ENCODE data around the gene FAM167B. TPM values are rescaled to one million over a fixed set of nuclear protein-coding genes. Genes with fewer than 3 reads are reported as not detected.
"Not testable (repeated sequence)": the region's sequence is repeated elsewhere in the genome, so short reads cannot be mapped to it uniquely, and the experiment has no call there.

FAM167B gene
- total and polyA plus RNA-seq, 4 donors: 3.6 to 11.8 (median 6.7) TPM

- no peak overlapping the region for H3K27ac ChIP-seq (ENCODE audit: low read depth in 1 of 2, low read length in 2 of 2)
- H3K9me3 ChIP-seq (ENCODE audit: control insufficient read depth, low read length): no peaks in the 10 kb centered on the region
- H3K4me3 ChIP-seq (ENCODE audit: low read length in 2 of 2): no peak overlapping the region
- ATAC-seq (ENCODE audit: low FRiP score) (no peak), DNase-seq (no peak)
- H3K36me3 ChIP-seq (ENCODE audit: control insufficient read depth in 1 of 2, insufficient read depth in 2 of 2, low read length in 1 of 2): no peaks in the 10 kb centered on the region
- intact Hi-C loops (cut with DNase I): no loop called here
- no peaks in the 10 kb centered on the region for H3K27me3 ChIP-seq (ENCODE audit: control insufficient read depth in 1 of 2, insufficient read depth in 2 of 2, low read length in 1 of 2)
- peaks cover 0 to 2% of the 10 kb centered on the region in 2 donors for H3K4me1 ChIP-seq (ENCODE audit: control insufficient read depth in 1 of 2, insufficient read depth in 2 of 2, low read length in 2 of 2)
Measured at GRCh38 chr1:32269744-32270143, 22.7 kb downstream of the FAM167B start.

GRCh38 chr1:32272557-32273390 lies 25.8 kb downstream of the FAM167B start:
- ATAC-seq (ENCODE audit: low FRiP score) (no peak), DNase-seq (no peak)
- Histone ChIP-seq H3K4me3 (ENCODE audit: low read length in 2 of 2) (no peak overlapping the region), H3K27me3 (ENCODE audit: control insufficient read depth in 1 of 2, insufficient read depth in 2 of 2, low read length in 1 of 2) (no peaks in the 10 kb centered on the region), H3K27ac (ENCODE audit: low read depth in 1 of 2, low read length in 2 of 2) (no peak overlapping the region), H3K36me3 (ENCODE audit: control insufficient read depth in 1 of 2, insufficient read depth in 2 of 2, low read length in 1 of 2) (no peaks in the 10 kb centered on the region), H3K9me3 (ENCODE audit: control insufficient read depth, low read length) (no peaks in the 10 kb centered on the region), H3K4me1 (ENCODE audit: control insufficient read depth in 1 of 2, insufficient read depth in 2 of 2, low read length in 2 of 2) (no peaks in the 10 kb centered on the region)
- WGBS, 2 donors: 76 to 79% methylated on average over 7 of the region's 7 CpGs
- intact Hi-C loops (cut with DNase I): no loop called here

GRCh38 chr1:32273391-32274208 lies 26.6 kb downstream of the FAM167B start:
- H3K27ac ChIP-seq (ENCODE audit: low read depth in 1 of 2, low read length in 2 of 2): no peak overlapping the region
- 54 to 59% methylated on average over 10 of the region's 10 CpGs for WGBS, 2 donors
- no peak for DNase-seq
- no peaks in the 10 kb centered on the region for H3K36me3 ChIP-seq (ENCODE audit: control insufficient read depth in 1 of 2, insufficient read depth in 2 of 2, low read length in 1 of 2)
- no peak for ATAC-seq (ENCODE audit: low FRiP score)
- intact Hi-C loops (cut with DNase I): no loop called here
- H3K9me3 ChIP-seq (ENCODE audit: control insufficient read depth, low read length): no peaks in the 10 kb centered on the region
- no peak overlapping the region for H3K4me3 ChIP-seq (ENCODE audit: low read length in 2 of 2)
- no peaks in the 10 kb centered on the region for H3K4me1 ChIP-seq (ENCODE audit: control insufficient read depth in 1 of 2, insufficient read depth in 2 of 2, low read length in 2 of 2)
- no peaks in the 10 kb centered on the region for H3K27me3 ChIP-seq (ENCODE audit: control insufficient read depth in 1 of 2, insufficient read depth in 2 of 2, low read length in 1 of 2)

GRCh38 chr1:32274646-32275340 lies 27.8 kb downstream of the FAM167B start:
- Histone ChIP-seq H3K27ac (ENCODE audit: low read depth in 1 of 2, low read length in 2 of 2) (no peak overlapping the region), H3K27me3 (ENCODE audit: control insufficient read depth in 1 of 2, insufficient read depth in 2 of 2, low read length in 1 of 2) (no peaks in the 10 kb centered on the region), H3K9me3 (ENCODE audit: control insufficient read depth, low read length) (no peaks in the 10 kb centered on the region), H3K4me1 (ENCODE audit: control insufficient read depth in 1 of 2, insufficient read depth in 2 of 2, low read length in 2 of 2) (no peaks in the 10 kb centered on the region), H3K36me3 (ENCODE audit: control insufficient read depth in 1 of 2, insufficient read depth in 2 of 2, low read length in 1 of 2) (no peaks in the 10 kb centered on the region), H3K4me3 (ENCODE audit: low read length in 2 of 2) (no peak overlapping the region)
- no peak for ATAC-seq (ENCODE audit: low FRiP score)
- no peak for DNase-seq
- WGBS, 2 donors: 83 to 88% methylated on average over 31 of the region's 31 CpGs
- intact Hi-C loops (cut with DNase I): no loop called here

GRCh38 chr1:32275424-32275823 lies 28.4 kb downstream of the FAM167B start:
- ATAC-seq (ENCODE audit: low FRiP score) (no peak), DNase-seq (peak in 1 of 2 donors; percentile 76)
- no peaks in the 10 kb centered on the region for H3K27me3 ChIP-seq (ENCODE audit: control insufficient read depth in 1 of 2, insufficient read depth in 2 of 2, low read length in 1 of 2)
- intact Hi-C loops (cut with DNase I): no loop called here
- no peak overlapping the region for H3K4me3 ChIP-seq (ENCODE audit: low read length in 2 of 2)
- no peaks in the 10 kb centered on the region for H3K4me1 ChIP-seq (ENCODE audit: control insufficient read depth in 1 of 2, insufficient read depth in 2 of 2, low read length in 2 of 2)
- no peak overlapping the region for H3K27ac ChIP-seq (ENCODE audit: low read depth in 1 of 2, low read length in 2 of 2)
- 20 to 26% methylated on average over 41 of the region's 41 CpGs for WGBS, 2 donors
- no peaks in the 10 kb centered on the region for H3K9me3 ChIP-seq (ENCODE audit: control insufficient read depth, low read length)
- H3K36me3 ChIP-seq (ENCODE audit: control insufficient read depth in 1 of 2, insufficient read depth in 2 of 2, low read length in 1 of 2): no peaks in the 10 kb centered on the region

GRCh38 chr1:32276032-32276782 lies 29.2 kb downstream of the FAM167B start:
- H3K4me1 ChIP-seq (ENCODE audit: control insufficient read depth in 1 of 2, insufficient read depth in 2 of 2, low read length in 2 of 2): no peaks in the 10 kb centered on the region
- no peak overlapping the region for H3K27ac ChIP-seq (ENCODE audit: low read depth in 1 of 2, low read length in 2 of 2)
- 81 to 84% methylated on average over 30 of the region's 30 CpGs for WGBS, 2 donors
- intact Hi-C loops (cut with DNase I): no loop called here
- no peaks in the 10 kb centered on the region for H3K27me3 ChIP-seq (ENCODE audit: control insufficient read depth in 1 of 2, insufficient read depth in 2 of 2, low read length in 1 of 2)
- H3K9me3 ChIP-seq (ENCODE audit: control insufficient read depth, low read length): no peaks in the 10 kb centered on the region
- no peak for ATAC-seq (ENCODE audit: low FRiP score)
- no peaks in the 10 kb centered on the region for H3K36me3 ChIP-seq (ENCODE audit: control insufficient read depth in 1 of 2, insufficient read depth in 2 of 2, low read length in 1 of 2)
- no peak for DNase-seq
- H3K4me3 ChIP-seq (ENCODE audit: low read length in 2 of 2): no peak overlapping the region

GRCh38 chr1:32284777-32285176 lies 37.8 kb downstream of the FAM167B start:
- DNase-seq; H3K27me3 ChIP-seq (ENCODE audit: control insufficient read depth in 1 of 2, insufficient read depth in 2 of 2, low read length in 1 of 2); H3K36me3 ChIP-seq (ENCODE audit: control insufficient read depth in 1 of 2, insufficient read depth in 2 of 2, low read length in 1 of 2); H3K4me3 ChIP-seq (ENCODE audit: low read length in 2 of 2); H3K27ac ChIP-seq (ENCODE audit: low read depth in 1 of 2, low read length in 2 of 2); H3K4me1 ChIP-seq (ENCODE audit: control insufficient read depth in 1 of 2, insufficient read depth in 2 of 2, low read length in 2 of 2); H3K9me3 ChIP-seq (ENCODE audit: control insufficient read depth, low read length); ATAC-seq (ENCODE audit: low FRiP score); intact Hi-C loops (cut with DNase I): not testable (repeated sequence)
- 92% methylated on average over 7 to 8 of the region's 8 CpGs for WGBS, 2 donors

GRCh38 chr1:32285658-32286057 lies 38.6 kb downstream of the FAM167B start:
- H3K4me1 ChIP-seq (ENCODE audit: control insufficient read depth in 1 of 2, insufficient read depth in 2 of 2, low read length in 2 of 2): no peaks in the 10 kb centered on the region
- H3K27ac ChIP-seq (ENCODE audit: low read depth in 1 of 2, low read length in 2 of 2): no peak overlapping the region
- H3K36me3 ChIP-seq (ENCODE audit: control insufficient read depth in 1 of 2, insufficient read depth in 2 of 2, low read length in 1 of 2): no peaks in the 10 kb centered on the region
- ATAC-seq (ENCODE audit: low FRiP score): no peak
- intact Hi-C loops (cut with DNase I): no loop called here
- H3K9me3 ChIP-seq (ENCODE audit: control insufficient read depth, low read length): no peaks in the 10 kb centered on the region
- no peaks in the 10 kb centered on the region for H3K27me3 ChIP-seq (ENCODE audit: control insufficient read depth in 1 of 2, insufficient read depth in 2 of 2, low read length in 1 of 2)
- DNase-seq: no peak
- no peak overlapping the region for H3K4me3 ChIP-seq (ENCODE audit: low read length in 2 of 2)
- WGBS, 2 donors: 95 to 96% methylated on average over 3 of the region's 3 CpGs

All from aorta (tissue), 5 donors.